LNCaP clone FGC (cell line): ENCODE data around the gene DUS1L.

ENCODE experiments used
- DNase-seq: peaks from one replicate; pipeline ENCODE4 v3.0.0-alpha.2; 2011; ENCODE audit warnings: low read depth
- H3K4me3 ChIP-seq: 2 replicates; pipeline ENCODE4 v1.5.1; 2011; ENCODE audit warnings: mild to moderate bottlenecking, low read depth, low read length, control low read depth
- TF ChIP-seq, protein P1 (sequence below): IDR thresholded peaks from 2 replicates; pipeline ENCODE4 v1.5.1; 2012; ENCODE audit warnings: mild to moderate bottlenecking; ENCODE audit not compliant: control insufficient read depth, insufficient read depth; ENCODE audit errors: extremely low read depth

The DUS1L gene

DNA sequence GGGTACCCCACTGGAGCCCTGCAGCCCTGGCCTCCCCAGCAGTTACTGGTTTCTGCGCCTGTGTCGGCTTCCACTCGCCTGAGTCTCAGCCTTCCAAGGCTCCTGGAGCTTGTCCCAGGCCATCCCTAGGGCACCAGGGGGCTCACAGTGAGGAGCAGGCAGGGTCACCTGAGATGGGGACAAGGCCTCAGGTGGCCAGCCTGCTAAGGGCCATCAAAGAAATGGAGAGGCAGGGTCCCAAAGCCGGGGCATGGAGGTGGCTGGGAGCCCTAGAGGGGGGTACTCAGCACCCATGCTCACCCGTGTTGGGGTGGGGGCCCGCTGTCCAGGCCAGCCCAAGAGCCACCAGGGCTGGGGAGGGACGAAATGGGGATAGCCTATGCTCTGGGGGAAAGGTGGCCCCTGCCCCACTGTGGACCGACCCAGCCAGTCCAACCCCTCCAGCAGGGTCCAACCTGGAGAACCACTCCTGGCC is 31.1 kb upstream of the DUS1L start:
- H3K4me3 ChIP-seq, result peak overlapping the region; percentile 88
- TF ChIP-seq, protein P1, sequence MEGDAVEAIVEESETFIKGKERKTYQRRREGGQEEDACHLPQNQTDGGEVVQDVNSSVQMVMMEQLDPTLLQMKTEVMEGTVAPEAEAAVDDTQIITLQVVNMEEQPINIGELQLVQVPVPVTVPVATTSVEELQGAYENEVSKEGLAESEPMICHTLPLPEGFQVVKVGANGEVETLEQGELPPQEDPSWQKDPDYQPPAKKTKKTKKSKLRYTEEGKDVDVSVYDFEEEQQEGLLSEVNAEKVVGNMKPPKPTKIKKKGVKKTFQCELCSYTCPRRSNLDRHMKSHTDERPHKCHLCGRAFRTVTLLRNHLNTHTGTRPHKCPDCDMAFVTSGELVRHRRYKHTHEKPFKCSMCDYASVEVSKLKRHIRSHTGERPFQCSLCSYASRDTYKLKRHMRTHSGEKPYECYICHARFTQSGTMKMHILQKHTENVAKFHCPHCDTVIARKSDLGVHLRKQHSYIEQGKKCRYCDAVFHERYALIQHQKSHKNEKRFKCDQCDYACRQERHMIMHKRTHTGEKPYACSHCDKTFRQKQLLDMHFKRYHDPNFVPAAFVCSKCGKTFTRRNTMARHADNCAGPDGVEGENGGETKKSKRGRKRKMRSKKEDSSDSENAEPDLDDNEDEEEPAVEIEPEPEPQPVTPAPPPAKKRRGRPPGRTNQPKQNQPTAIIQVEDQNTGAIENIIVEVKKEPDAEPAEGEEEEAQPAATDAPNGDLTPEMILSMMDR, result no peak
- no peak for DNase-seq

DNA sequence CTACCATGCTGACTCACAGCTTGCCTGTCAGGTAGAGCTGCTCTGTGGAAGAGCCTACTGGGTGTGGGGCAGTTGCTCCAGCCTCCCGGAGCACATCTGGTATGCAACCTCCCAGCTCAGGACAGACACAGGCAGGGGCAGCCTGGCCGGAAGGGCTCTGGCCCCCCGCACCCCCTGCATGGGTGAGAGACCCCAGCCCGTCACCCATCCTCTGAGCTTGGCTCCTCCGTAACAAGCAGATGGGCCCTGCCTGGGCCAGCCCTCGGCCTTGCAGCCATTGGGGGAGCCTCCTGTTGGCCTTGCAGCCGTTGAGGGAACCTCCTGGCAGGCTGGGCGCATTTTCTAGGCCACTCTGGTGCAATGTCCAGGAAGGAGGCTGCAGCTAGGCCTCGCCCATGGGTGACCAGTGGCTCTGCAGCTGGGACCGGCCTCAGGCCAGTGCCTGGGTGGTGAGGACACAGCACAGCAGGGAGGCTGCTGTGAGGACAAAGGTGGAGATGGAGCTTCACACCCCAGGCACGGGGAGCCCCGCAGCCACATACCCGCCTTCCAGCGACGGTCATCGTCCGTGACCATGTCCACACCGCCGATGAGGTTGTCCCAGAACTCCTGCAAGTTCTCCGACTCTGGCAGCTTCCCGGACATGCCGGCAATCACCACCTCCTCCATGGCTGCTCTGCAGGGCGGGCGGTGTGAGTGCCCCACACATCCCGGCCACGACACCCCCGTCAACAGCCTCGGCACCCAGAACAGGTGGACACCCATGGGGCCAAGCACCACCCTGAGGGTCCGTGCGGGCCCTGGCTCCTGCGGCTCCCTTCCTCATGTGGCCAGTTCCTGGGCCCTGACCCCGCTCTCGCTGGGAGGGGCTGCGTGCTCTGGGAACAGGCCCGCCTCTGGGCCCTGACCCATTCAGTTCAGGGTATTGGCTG is 30.4 kb upstream of the DUS1L start:
- peak overlapping the region; percentile 88 for H3K4me3 ChIP-seq
- TF ChIP-seq, protein P1, result no peak
- DNase-seq, result no peak

DNA sequence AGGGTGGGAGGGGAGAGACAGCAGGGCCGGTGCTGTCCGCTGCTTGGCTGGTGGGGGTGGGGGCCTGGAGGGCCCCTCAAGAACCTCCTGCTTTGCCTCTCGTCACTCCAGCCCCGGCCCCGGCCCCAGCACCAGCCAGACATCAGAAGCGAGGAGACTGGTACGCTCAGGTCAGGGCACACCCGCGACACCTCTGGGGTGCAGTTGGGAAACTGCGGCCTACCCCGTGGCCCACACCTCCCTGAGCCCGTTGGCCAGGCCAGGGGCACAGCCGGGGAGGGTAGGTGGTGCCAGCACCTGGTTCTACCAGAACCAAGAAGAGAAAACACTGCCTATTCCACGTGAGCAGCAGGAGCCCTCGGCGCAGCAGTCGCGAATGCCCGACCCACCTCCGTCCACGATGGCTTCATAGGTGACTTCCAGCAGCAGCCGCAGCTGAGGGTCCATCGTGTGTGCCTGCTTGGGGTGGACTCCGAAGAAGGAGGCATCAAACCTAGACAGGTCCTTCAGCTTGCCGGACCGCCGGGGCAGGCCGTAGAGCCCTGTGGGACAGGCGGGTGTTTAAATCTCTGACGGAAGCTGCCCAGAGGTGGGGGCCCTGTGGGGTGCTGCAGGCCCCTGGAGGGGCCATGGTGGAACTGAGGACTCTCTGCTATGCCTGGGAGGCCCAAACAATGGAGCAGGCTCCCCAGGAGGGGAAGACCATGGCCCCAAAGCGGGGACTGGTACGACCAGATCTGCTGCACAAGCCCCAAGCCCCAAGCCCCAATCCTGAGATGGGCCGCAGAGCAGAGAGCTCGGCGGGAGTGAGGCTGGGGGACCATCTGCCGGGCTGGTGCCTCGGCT is 29.6 kb upstream of the DUS1L start:
- H3K4me3 ChIP-seq, result peak overlapping the region; percentile 88
- no peak for DNase-seq
- TF ChIP-seq, protein P1, result no peak

DNA sequence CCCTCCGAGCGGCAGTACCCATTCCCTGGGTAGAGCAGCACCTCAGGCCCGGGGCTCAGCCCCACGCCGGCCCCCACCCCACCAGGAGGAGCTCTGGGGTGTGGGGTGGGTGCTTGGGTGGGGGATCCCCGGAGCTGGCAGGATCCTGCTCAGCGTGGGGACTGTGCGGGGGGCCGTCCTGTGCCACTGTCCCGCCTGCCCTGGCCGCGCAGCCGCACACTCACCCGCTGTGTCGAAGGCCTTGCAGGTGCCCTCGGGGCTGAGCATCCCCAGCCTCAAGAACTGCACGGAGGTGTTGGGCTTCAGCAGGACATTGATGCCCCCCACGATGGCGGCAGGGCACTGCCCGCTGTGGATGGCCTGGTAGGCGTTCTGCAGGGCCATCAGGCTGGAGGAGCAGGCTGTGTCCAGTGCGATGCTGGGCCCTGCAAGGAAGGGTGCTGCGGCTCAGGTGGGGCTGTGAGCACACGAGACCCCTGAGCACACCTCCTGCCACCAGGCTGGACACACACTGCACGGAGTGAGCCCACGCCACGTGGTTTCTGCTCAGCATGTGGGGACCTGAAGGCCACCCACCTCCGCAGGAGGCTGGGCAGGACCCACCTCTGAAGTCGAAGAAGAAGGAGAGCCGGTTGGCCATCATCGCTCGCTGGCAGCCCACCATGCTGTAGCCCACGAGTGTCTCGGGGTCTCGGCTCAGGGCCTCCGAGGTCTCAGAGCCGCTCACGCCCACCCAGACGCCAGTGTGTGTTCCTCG is 27.6 kb upstream of the DUS1L start:
- no peak overlapping the region for H3K4me3 ChIP-seq
- no peak for DNase-seq
- TF ChIP-seq, protein P1, result no peak

DNA sequence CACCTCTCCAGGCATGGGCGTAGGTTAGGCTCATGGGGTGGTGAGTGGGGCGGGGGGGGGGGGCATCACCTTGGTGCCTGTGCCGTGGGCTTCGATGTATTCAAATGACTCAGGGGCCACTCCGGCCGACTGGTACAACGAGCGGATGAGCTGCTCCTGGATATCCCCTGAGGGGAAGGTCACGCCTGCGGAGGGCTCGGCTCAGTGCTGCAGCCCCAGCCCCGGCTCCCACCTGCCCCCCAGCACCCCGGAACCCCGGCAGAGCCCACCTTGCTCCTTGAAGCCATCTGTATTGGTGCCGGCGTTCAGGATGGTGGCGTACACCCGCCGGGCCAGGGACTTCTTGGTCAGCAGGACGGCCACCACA is 27.0 kb upstream of the DUS1L start:
- no peak for DNase-seq
- TF ChIP-seq, protein P1, result no peak
- H3K4me3 ChIP-seq, result no peak overlapping the region

DNA sequence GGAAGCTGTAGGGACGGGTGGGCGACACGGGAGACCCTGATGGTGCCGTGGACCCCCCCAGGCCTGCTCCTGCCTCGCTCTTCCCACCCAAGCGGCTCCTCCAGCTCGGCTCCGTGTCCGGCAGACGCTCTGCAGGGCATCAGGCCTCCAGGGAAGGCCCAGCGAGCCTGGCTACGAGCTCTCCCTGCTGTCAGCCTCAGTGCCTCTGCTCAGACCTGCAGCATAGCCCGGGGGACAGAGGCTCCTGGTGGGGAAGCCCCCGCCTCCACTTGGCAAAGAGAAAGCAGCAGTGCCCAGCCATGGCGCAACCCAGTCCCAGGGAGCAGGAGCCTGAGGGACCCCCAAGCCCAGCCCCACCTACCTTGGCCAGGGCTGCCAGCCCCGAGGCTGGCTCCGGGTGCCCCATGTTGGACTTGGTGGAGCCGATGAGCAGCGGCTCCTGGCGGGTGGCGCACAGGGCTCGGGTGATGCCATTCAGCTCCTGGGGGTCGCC is 26.5 kb upstream of the DUS1L start:
- TF ChIP-seq, protein P1, result no peak
- H3K4me3 ChIP-seq, result no peak overlapping the region
- DNase-seq, result no peak
